GM12801 (cell line): ENCODE results near the gene GDF2.

Experiments
- CTCF ChIP-seq: IDR thresholded peaks from one replicate; pipeline ENCODE4 v1.5.1; 2011; ENCODE audit warnings: control low read depth; ENCODE audit not compliant: insufficient read length; ENCODE audit errors: extremely low read depth

The GDF2 gene

GRCh38 chr10:47357911-47358310, 35.7 kb downstream of the GDF2 start:
- no peak for TF ChIP-seq CTCF

- TF ChIP-seq CTCF = no peak
Observed at GRCh38 chr10:47358457-47358856, 36.2 kb downstream of the GDF2 start.

- no peak for TF ChIP-seq CTCF
Observed at GRCh38 chr10:47359101-47359500, 36.8 kb downstream of the GDF2 start.

GRCh38 chr10:47359626-47360418, 37.6 kb downstream of the GDF2 start:
- TF ChIP-seq CTCF = no peak

- no peak for TF ChIP-seq CTCF
Observed at GRCh38 chr10:47360419-47361040, 38.3 kb downstream of the GDF2 start.

- no peak for TF ChIP-seq CTCF
Observed at GRCh38 chr10:47361293-47361692, 39.0 kb downstream of the GDF2 start.

GRCh38 chr10:47362199-47362598, 39.9 kb downstream of the GDF2 start:
- no peak for TF ChIP-seq CTCF
